Measurements from ENCODE around the gene PTK7. TPM values are rescaled to one million over a fixed set of nuclear protein-coding genes. Genes with fewer than 3 reads are reported as not detected.

PTK7 gene
- total and polyA plus RNA-seq, 8 donors: 4.0 to 64.9 (median 27.4) TPM

GRCh38 chr6:43142101-43142500, 66.0 kb downstream of the PTK7 start:
- whole genome bisulfite sequencing, 5 donors: 69 to 78% (median 74%) methylated on average over 11 to 14 of the region's 14 CpGs
- no peak overlapping the region for H3K4me3 ChIP-seq
- no peak for DNase-seq
- peaks cover 0 to 12% (median 9%) of the 10 kb centered on the region in 4 donors for H3K36me3 ChIP-seq
- intact Hi-C loops (cut with DNase I; ENCODE audit: low total_unique reads): loop anchor here (5.0 to 10.0 kb wide), 2 partner anchors 67 to 240 kb away; partner anchors contain the start of gene PTK7
- H3K4me1 ChIP-seq: peaks cover 10 to 15% (median 12%) of the 10 kb centered on the region in 4 donors
- H3K27ac ChIP-seq: no peak overlapping the region
- no peaks in the 10 kb centered on the region for H3K9me3 ChIP-seq
- TF ChIP-seq POLR2A (IDR thresholded peaks at IDR 0.05): no peak
- no peaks in the 10 kb centered on the region for H3K27me3 ChIP-seq

GRCh38 chr6:43143235-43144128, 67.4 kb downstream of the PTK7 start:
- Histone ChIP-seq H3K9me3 (no peaks in the 10 kb centered on the region), H3K27me3 (no peaks in the 10 kb centered on the region), H3K4me1 (peaks cover 10 to 15% (median 12%) of the 10 kb centered on the region in 4 donors), H3K27ac (peak overlapping the region in 4 of 5 donors; percentile 31 to 45 (median 42)), H3K4me3 (peak overlapping the region in 1 of 4 donors; percentile 4), H3K36me3 (peaks cover 0 to 12% (median 10%) of the 10 kb centered on the region in 4 donors)
- intact Hi-C loops (cut with DNase I; ENCODE audit: low total_unique reads): loop anchor here (5.0 to 10.0 kb wide), 2 partner anchors 69 to 241 kb away; partner anchors contain the start of gene PTK7
- peak; percentile 90 to 97 for DNase-seq
- 7 to 15% (median 12%) methylated on average over 15 to 25 of the region's 25 CpGs for whole genome bisulfite sequencing, 5 donors
- TF ChIP-seq POLR2A (IDR thresholded peaks at IDR 0.05): no peak
- TF ChIP-seq EP300 (IDR thresholded peaks at IDR 0.05): no peak
- TF ChIP-seq POLR2AphosphoS5 (IDR thresholded peaks at IDR 0.05): peak in 1 of 3 donors; percentile 80
- TF ChIP-seq, protein P1, sequence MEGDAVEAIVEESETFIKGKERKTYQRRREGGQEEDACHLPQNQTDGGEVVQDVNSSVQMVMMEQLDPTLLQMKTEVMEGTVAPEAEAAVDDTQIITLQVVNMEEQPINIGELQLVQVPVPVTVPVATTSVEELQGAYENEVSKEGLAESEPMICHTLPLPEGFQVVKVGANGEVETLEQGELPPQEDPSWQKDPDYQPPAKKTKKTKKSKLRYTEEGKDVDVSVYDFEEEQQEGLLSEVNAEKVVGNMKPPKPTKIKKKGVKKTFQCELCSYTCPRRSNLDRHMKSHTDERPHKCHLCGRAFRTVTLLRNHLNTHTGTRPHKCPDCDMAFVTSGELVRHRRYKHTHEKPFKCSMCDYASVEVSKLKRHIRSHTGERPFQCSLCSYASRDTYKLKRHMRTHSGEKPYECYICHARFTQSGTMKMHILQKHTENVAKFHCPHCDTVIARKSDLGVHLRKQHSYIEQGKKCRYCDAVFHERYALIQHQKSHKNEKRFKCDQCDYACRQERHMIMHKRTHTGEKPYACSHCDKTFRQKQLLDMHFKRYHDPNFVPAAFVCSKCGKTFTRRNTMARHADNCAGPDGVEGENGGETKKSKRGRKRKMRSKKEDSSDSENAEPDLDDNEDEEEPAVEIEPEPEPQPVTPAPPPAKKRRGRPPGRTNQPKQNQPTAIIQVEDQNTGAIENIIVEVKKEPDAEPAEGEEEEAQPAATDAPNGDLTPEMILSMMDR (IDR thresholded peaks at IDR 0.05): peak in 5 of 7 experiments; percentile 91 to 96 (median 94)

DNA sequence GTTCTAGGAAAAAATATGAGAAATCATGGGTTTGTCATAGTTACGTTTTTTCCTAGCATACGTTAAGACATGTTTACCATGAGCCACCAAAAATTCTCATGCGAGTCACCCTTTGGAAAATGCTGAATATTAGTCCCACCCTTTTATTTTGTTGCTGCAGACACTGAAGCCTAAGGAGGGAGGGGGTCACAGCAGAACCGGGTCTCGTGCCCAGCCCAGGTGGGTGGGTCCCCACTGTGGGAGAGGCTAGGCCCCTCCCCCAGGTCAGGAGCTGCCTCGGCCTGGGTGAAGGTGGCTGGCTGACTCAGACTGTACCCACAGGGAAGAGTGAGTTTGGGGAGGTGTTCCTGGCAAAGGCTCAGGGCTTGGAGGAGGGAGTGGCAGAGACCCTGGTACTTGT, 68.8 kb downstream of the PTK7 start:
- H3K9me3 ChIP-seq: no peaks in the 10 kb centered on the region
- H3K27me3 ChIP-seq: no peaks in the 10 kb centered on the region
- TF ChIP-seq EP300 (IDR thresholded peaks at IDR 0.05) (no peak), POLR2AphosphoS5 (IDR thresholded peaks at IDR 0.05) (no peak), POLR2A (IDR thresholded peaks at IDR 0.05) (no peak)
- TF ChIP-seq, protein P1 (IDR thresholded peaks at IDR 0.05): no peak
- no peak overlapping the region for H3K27ac ChIP-seq
- intact Hi-C loops (cut with DNase I; ENCODE audit: low total_unique reads): loop anchor here (5.0 to 10.0 kb wide), 2 partner anchors 70 to 243 kb away; partner anchors contain the start of gene PTK7
- peaks cover 14 to 20% (median 17%) of the 10 kb centered on the region in 4 donors for H3K4me1 ChIP-seq
- H3K36me3 ChIP-seq: peaks cover 0 to 12% (median 3%) of the 10 kb centered on the region in 4 donors
- 59 to 75% (median 67%) methylated on average over 6 of the region's 6 CpGs for WGBS, 5 donors
- H3K4me3 ChIP-seq: no peak overlapping the region
- no peak for DNase-seq

DNA sequence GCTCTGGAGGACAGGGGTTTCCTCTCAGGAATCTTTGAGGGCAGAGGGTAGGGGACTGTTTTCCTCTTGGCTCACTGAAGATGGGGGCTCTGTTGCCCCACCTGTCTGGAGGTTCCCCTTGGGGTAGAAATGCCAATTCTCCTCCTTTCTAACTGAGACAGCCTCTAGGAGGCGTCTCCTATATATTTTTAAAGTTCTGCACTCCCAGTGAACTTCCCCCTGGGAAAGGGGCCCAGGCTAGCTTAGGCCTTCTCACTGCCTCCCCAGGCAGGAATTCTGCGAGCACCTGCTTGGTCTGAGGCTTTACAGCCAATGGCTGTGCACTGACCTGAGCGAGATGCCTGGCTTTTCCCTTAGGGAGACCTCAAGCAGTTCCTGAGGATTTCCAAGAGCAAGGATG, 70.1 kb downstream of the PTK7 start:
- no peak for TF ChIP-seq POLR2A (IDR thresholded peaks at IDR 0.05)
- TF ChIP-seq, protein P1 (IDR thresholded peaks at IDR 0.05): no peak
- TF ChIP-seq POLR2AphosphoS5 (IDR thresholded peaks at IDR 0.05): no peak
- TF ChIP-seq EP300 (IDR thresholded peaks at IDR 0.05): no peak
- peaks cover 0 to 12% (median 3%) of the 10 kb centered on the region in 4 donors for H3K36me3 ChIP-seq
- intact Hi-C loops (cut with DNase I; ENCODE audit: low total_unique reads): loop anchor here (10.0 kb wide), 1 partner anchor 71 kb away; the partner anchor contains the start of gene PTK7
- H3K4me1 ChIP-seq: peaks cover 16 to 30% (median 23%) of the 10 kb centered on the region in 4 donors
- no peak overlapping the region for H3K27ac ChIP-seq
- no peaks in the 10 kb centered on the region for H3K9me3 ChIP-seq
- no peak overlapping the region for H3K4me3 ChIP-seq
- no peak for DNase-seq
- 67 to 86% (median 79%) methylated on average over 3 of the region's 3 CpGs for WGBS, 5 donors
- H3K27me3 ChIP-seq: no peaks in the 10 kb centered on the region
